ENCODE results near the gene CHN2.

DNA sequence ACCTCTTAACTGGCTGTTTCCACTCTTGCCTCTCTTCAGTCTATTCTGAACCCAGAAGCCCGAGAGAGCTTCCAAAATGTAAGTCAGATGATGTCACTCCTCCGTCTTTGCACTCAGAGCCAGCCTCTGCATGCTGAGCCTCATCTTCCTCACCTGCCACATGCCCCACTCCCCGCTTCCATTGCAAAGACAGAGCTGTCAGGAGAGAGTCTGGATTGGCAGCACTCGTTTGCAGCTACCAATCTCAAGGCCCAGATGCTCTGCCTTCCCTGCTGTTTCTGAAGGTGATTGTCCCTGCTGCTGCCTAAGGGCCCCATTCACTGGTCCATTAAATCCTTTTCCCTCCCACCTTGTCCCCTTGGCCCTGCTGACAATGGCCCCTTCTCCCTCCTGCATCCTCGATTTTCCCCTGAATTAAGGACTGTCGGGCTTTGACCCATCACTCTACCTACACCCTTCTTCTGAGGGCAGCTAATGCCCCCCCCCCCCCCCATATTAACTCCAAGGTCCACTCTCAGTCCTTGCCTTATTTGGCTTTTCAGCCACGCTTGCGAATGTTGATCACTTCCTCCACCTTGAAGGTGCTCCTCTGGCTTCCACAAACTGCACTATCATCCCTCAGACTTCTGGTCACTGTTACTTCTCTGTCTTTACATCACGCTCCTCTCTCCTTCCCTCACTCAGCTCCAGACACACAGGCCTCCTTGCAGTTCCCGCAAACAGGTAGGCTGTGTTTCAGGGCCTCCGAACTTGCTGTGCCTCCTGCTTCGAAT, 98.5 kb downstream of the CHN2 start:
- TF ChIP-seq, protein P1, sequence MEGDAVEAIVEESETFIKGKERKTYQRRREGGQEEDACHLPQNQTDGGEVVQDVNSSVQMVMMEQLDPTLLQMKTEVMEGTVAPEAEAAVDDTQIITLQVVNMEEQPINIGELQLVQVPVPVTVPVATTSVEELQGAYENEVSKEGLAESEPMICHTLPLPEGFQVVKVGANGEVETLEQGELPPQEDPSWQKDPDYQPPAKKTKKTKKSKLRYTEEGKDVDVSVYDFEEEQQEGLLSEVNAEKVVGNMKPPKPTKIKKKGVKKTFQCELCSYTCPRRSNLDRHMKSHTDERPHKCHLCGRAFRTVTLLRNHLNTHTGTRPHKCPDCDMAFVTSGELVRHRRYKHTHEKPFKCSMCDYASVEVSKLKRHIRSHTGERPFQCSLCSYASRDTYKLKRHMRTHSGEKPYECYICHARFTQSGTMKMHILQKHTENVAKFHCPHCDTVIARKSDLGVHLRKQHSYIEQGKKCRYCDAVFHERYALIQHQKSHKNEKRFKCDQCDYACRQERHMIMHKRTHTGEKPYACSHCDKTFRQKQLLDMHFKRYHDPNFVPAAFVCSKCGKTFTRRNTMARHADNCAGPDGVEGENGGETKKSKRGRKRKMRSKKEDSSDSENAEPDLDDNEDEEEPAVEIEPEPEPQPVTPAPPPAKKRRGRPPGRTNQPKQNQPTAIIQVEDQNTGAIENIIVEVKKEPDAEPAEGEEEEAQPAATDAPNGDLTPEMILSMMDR (IDR thresholded peaks at IDR 0.05) = no peak
- no peak for TF ChIP-seq POLR2AphosphoS5 (IDR thresholded peaks at IDR 0.05)
